Panc1 (cell line): ENCODE data around the gene ZBTB11. TPM values are rescaled to one million over a fixed set of nuclear protein-coding genes. Genes with fewer than 3 reads are reported as not detected.
A peak's percentile ranks its signal among the peaks of the same experiment; 100 is the strongest.

ENCODE experiments used
- ATAC-seq: fragments of 200-7000 bp; cut with Tn5 transposase; 2 replicates; pipeline ENCODE4 v1.9.1; 2020; ENCODE audit warnings: mild to moderate bottlenecking, moderate library complexity
- Bru-seq: library from RNA; stranded (reverse); fragments of 400-500 nt; gene quantifications from one replicate; lab custom pipeline; 2021; lab: Mats Ljungman, UMichigan
- BruChase-seq, 2 experiments: library from RNA; stranded (reverse); fragments of 400-500 nt; gene quantifications; one replicate each; lab custom pipeline; 2021; lab: Mats Ljungman, UMichigan
- BruUV-seq: library from RNA; stranded (reverse); fragments of 400-500 nt; replicated peaks from 2 replicates; lab custom pipeline; 2021; lab: Mats Ljungman, UMichigan
- CTCF ChIA-PET: fragments of 300-600 bp; sonication (Branson Sonifier 250); formaldehyde crosslinking; loops from one replicate; lab custom pipeline; 2022; ENCODE audit warnings: antibody characterized with exemption; lab: Charles Lee
- POLR2A ChIA-PET: fragments of 300-600 bp; sonication (Branson Sonifier 250); formaldehyde crosslinking; loops from one replicate; lab custom pipeline; 2022; ENCODE audit warnings: antibody characterized with exemption; lab: Charles Lee
- DNase-seq: peaks from one replicate; pipeline ENCODE4 v3.0.0-alpha.2; 2010; ENCODE audit warnings: low read depth, low spot score
- H3K27ac ChIP-seq: 2 replicates; pipeline ENCODE4 v1.5.1; 2011; ENCODE audit warnings: mild to moderate bottlenecking, low read length, inconsistent platforms
- H3K27me3 ChIP-seq: fragments of 200-500 bp; sonication (Bioruptor generic); 2 replicates; pipeline ENCODE4 v1.6.0; 2014; ENCODE audit warnings: low read length, inconsistent platforms; ENCODE audit not compliant: control insufficient read depth, insufficient read depth
- H3K36me3 ChIP-seq: fragments of 200-500 bp; sonication (Bioruptor generic); 2 replicates; pipeline ENCODE4 v1.5.1; 2014; ENCODE audit warnings: inconsistent platforms, mild to moderate bottlenecking, low read length, moderate library complexity; ENCODE audit not compliant: control insufficient read depth, insufficient read depth
- H3K4me1 ChIP-seq: 2 replicates; pipeline ENCODE4 v1.5.1; 2011; ENCODE audit warnings: inconsistent platforms, mild to moderate bottlenecking, low read length, moderate library complexity; ENCODE audit not compliant: control insufficient read depth, insufficient read depth
- H3K4me3 ChIP-seq, 2 experiments: 2 replicates each; pipeline ENCODE4 v1.5.1; 2011 to 2012; ENCODE audit warnings: low read depth in 2 of 2, low read length in 2 of 2, mild to moderate bottlenecking in 2 of 2, inconsistent platforms in 1 of 2, moderate library complexity in 1 of 2
- H3K9me3 ChIP-seq: fragments of 200-500 bp; sonication (Bioruptor generic); 2 replicates; pipeline ENCODE4 v1.5.1; 2014; ENCODE audit warnings: low read depth, mild to moderate bottlenecking, inconsistent platforms, low read length, moderate library complexity; ENCODE audit not compliant: control insufficient read depth, insufficient read depth
- POLR2AphosphoS5 ChIP-seq: IDR thresholded peaks from 2 replicates; pipeline ENCODE4 v1.6.1; 2012; ENCODE audit warnings: mild to moderate bottlenecking, low read depth, low read length, moderate library complexity
- SIN3A ChIP-seq: IDR thresholded peaks from 2 replicates; pipeline ENCODE4 v1.6.1; 2012; ENCODE audit warnings: low read depth, mild to moderate bottlenecking, low read length, moderate library complexity, borderline replicate concordance; ENCODE audit not compliant: insufficient read depth
- TCF7L2 ChIP-seq: IDR thresholded peaks from 2 replicates; pipeline ENCODE4 v1.6.1; 2011; ENCODE audit warnings: mild to moderate bottlenecking, low read depth, low read length, inconsistent platforms
- in situ Hi-C: cut with HindIII; loops from 2 replicates; pipeline ENCODE4 v1.10.0; 2016; ENCODE audit warnings: low sequenced_read_pairs, low pct_unique_long_range_greater_than_20kb
- intact Hi-C: fragments of 100-400 bp; cut with micrococcal nuclease; formaldehyde crosslinking; loops from one replicate; pipeline ENCODE4 v1.10.0; 2022; ENCODE audit not compliant: unreplicated experiment
- long read RNA-seq: library from polyadenylated mRNA; unstranded; transcript quantifications from one replicate; pipeline ENCODE4 v2.0.0, GENCODE V29; 2021; ENCODE audit not compliant: unreplicated experiment
- polyA plus RNA-seq: library from polyadenylated mRNA; unstranded; fragments of >200 nt; gene quantifications from one replicate; pipeline ENCODE4 v1.2.1, GENCODE V29; 2012; ENCODE audit warnings: missing spikeins; ENCODE audit not compliant: insufficient read length
- total RNA-seq: library from RNA; stranded (reverse); gene quantifications from one replicate; pipeline ENCODE4 v1.2.1, GENCODE V29; 2021; ENCODE audit not compliant: unreplicated experiment
- TF ChIP-seq, protein P1 (sequence below), 2 experiments: IDR thresholded peaks; 2 replicates each; pipeline ENCODE4 v1.6.1; 2011 to 2012; ENCODE audit warnings: low read depth in 2 of 2, control low read depth in 1 of 2, low read length in 1 of 2, mild to moderate bottlenecking in 1 of 2, moderate library complexity in 1 of 2; ENCODE audit not compliant: insufficient read depth in 1 of 2
- TF ChIP-seq, protein P2 (sequence below): fragments of 450-650 bp; IDR thresholded peaks from 2 replicates; pipeline ENCODE4 v1.5.1; 2017; ENCODE audit warnings: mild to moderate bottlenecking

Gene ZBTB11, protein sequence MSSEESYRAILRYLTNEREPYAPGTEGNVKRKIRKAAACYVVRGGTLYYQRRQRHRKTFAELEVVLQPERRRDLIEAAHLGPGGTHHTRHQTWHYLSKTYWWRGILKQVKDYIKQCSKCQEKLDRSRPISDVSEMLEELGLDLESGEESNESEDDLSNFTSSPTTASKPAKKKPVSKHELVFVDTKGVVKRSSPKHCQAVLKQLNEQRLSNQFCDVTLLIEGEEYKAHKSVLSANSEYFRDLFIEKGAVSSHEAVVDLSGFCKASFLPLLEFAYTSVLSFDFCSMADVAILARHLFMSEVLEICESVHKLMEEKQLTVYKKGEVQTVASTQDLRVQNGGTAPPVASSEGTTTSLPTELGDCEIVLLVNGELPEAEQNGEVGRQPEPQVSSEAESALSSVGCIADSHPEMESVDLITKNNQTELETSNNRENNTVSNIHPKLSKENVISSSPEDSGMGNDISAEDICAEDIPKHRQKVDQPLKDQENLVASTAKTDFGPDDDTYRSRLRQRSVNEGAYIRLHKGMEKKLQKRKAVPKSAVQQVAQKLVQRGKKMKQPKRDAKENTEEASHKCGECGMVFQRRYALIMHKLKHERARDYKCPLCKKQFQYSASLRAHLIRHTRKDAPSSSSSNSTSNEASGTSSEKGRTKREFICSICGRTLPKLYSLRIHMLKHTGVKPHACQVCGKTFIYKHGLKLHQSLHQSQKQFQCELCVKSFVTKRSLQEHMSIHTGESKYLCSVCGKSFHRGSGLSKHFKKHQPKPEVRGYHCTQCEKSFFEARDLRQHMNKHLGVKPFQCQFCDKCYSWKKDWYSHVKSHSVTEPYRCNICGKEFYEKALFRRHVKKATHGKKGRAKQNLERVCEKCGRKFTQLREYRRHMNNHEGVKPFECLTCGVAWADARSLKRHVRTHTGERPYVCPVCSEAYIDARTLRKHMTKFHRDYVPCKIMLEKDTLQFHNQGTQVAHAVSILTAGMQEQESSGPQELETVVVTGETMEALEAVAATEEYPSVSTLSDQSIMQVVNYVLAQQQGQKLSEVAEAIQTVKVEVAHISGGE
- total RNA-seq (20.1 TPM), Bru-seq, nascent RNA (percentile 80 among the genes with signal in this experiment), BruChase-seq, experiment 1, labeled RNA remaining after a 2-hour chase (percentile 93 among the genes with signal in this experiment), BruChase-seq, experiment 2, labeled RNA remaining after a 6-hour chase (percentile 79 among the genes with signal in this experiment)
- 8.8 TPM for polyA plus RNA-seq
- long read RNA-seq, full-length matches to known transcripts, result 30 of 52 reads
- long read RNA-seq, partial matches to known transcripts, result 11 of 52 reads
- long read RNA-seq, other reads (novel, unspliced or antisense), result 11 of 52 reads

GRCh38 chr3:101676765-101677435 lies at the start of gene ZBTB11:
Gene ZBTB11 (minus strand): TSS chr3:101677132. CDS start chr3:101676914, 218 bp downstream.
- in situ Hi-C loops, result no loop called here
- DNase-seq, result peak; percentile 99
- no TSS peak for BruUV-seq
- H3K36me3 ChIP-seq, result peaks cover 15% of the 10 kb centered on the region
- no peaks in the 10 kb centered on the region for H3K27me3 ChIP-seq
- ATAC-seq, result peak; percentile 88
- peak within 1 kb of the TSS; percentile 88 to 89 for H3K4me3 ChIP-seq
- no peaks in the 10 kb centered on the region for H3K9me3 ChIP-seq
- peaks cover 20% of the 10 kb centered on the region for H3K4me1 ChIP-seq
- CTCF ChIA-PET, result interaction anchor here (0.5 to 2.4 kb wide), 2 partner anchors 10 to 103 kb away, joined by 4 to 10 read pairs; partner anchors contain the start of genes PCNP and RPL24
- POLR2A ChIA-PET, result interaction anchor here (0.5 to 3.1 kb wide), 6 partner anchors 8 to 1053 kb away, joined by 3 to 16 read pairs (median 6); partner anchors contain the start of gene RPL24
- intact Hi-C loops, result loop anchor here (5.0 kb wide), 1 partner anchor 105 kb away; the partner anchor contains the start of gene PCNP
- TF ChIP-seq POLR2AphosphoS5, result peak; percentile 94; the same call in 1 of the 2 replicates
- TF ChIP-seq SIN3A, result 0 out of 2 replicates have a peak, but pooled peaks have one; percentile 70
- TF ChIP-seq, protein P1, sequence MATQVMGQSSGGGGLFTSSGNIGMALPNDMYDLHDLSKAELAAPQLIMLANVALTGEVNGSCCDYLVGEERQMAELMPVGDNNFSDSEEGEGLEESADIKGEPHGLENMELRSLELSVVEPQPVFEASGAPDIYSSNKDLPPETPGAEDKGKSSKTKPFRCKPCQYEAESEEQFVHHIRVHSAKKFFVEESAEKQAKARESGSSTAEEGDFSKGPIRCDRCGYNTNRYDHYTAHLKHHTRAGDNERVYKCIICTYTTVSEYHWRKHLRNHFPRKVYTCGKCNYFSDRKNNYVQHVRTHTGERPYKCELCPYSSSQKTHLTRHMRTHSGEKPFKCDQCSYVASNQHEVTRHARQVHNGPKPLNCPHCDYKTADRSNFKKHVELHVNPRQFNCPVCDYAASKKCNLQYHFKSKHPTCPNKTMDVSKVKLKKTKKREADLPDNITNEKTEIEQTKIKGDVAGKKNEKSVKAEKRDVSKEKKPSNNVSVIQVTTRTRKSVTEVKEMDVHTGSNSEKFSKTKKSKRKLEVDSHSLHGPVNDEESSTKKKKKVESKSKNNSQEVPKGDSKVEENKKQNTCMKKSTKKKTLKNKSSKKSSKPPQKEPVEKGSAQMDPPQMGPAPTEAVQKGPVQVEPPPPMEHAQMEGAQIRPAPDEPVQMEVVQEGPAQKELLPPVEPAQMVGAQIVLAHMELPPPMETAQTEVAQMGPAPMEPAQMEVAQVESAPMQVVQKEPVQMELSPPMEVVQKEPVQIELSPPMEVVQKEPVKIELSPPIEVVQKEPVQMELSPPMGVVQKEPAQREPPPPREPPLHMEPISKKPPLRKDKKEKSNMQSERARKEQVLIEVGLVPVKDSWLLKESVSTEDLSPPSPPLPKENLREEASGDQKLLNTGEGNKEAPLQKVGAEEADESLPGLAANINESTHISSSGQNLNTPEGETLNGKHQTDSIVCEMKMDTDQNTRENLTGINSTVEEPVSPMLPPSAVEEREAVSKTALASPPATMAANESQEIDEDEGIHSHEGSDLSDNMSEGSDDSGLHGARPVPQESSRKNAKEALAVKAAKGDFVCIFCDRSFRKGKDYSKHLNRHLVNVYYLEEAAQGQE (IDR thresholded peaks at IDR 0.05; ENCODE audit: insufficient read depth in 1 of 2, low read depth in 2 of 2, low read length in 1 of 2), result peak in 1 of 2 experiments; percentile 35; a peak in 1 of 4 replicates
- TF ChIP-seq TCF7L2, result peak; percentile 93
- TF ChIP-seq, protein P2, sequence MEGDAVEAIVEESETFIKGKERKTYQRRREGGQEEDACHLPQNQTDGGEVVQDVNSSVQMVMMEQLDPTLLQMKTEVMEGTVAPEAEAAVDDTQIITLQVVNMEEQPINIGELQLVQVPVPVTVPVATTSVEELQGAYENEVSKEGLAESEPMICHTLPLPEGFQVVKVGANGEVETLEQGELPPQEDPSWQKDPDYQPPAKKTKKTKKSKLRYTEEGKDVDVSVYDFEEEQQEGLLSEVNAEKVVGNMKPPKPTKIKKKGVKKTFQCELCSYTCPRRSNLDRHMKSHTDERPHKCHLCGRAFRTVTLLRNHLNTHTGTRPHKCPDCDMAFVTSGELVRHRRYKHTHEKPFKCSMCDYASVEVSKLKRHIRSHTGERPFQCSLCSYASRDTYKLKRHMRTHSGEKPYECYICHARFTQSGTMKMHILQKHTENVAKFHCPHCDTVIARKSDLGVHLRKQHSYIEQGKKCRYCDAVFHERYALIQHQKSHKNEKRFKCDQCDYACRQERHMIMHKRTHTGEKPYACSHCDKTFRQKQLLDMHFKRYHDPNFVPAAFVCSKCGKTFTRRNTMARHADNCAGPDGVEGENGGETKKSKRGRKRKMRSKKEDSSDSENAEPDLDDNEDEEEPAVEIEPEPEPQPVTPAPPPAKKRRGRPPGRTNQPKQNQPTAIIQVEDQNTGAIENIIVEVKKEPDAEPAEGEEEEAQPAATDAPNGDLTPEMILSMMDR, result peak; percentile 81
- peak within 1 kb of the TSS; percentile 88 for H3K27ac ChIP-seq
